Measurements from ENCODE around the gene CHST11.

CHST11 gene

GRCh38 chr12:104504146-104504545 lies 47.4 kb downstream of the CHST11 start:
- no peak for DNase-seq (ENCODE audit: low read depth)

GRCh38 chr12:104505095-104505818 lies 48.5 kb downstream of the CHST11 start:
- DNase-seq (ENCODE audit: low read depth): no peak

- no peak for DNase-seq (ENCODE audit: low read depth)
These were observed 50.1 kb downstream of the CHST11 start for GRCh38 chr12:104506676-104507401.

GRCh38 chr12:104507672-104508071 lies 50.9 kb downstream of the CHST11 start:
- no peak for DNase-seq (ENCODE audit: low read depth)

- no peak for DNase-seq (ENCODE audit: low read depth)
These were observed 52.2 kb downstream of the CHST11 start for GRCh38 chr12:104508752-104509446.

- no peak for DNase-seq (ENCODE audit: low read depth)
These were observed 53.6 kb downstream of the CHST11 start for GRCh38 chr12:104510145-104510872.

- no peak for DNase-seq (ENCODE audit: low read depth)
These were observed 54.2 kb downstream of the CHST11 start for GRCh38 chr12:104510873-104511440.

- DNase-seq (ENCODE audit: low read depth): no peak
These were observed 56.9 kb downstream of the CHST11 start for GRCh38 chr12:104513681-104514080.

- DNase-seq (ENCODE audit: low read depth): no peak
These were observed 57.5 kb downstream of the CHST11 start for GRCh38 chr12:104514092-104514810.

- no peak for DNase-seq (ENCODE audit: low read depth)
These were observed 59.2 kb downstream of the CHST11 start for GRCh38 chr12:104515899-104516298.

- no peak for DNase-seq (ENCODE audit: low read depth)
These were observed 60.1 kb downstream of the CHST11 start for GRCh38 chr12:104516821-104517220.

GRCh38 chr12:104517880-104518279 lies 61.1 kb downstream of the CHST11 start:
- no peak for DNase-seq (ENCODE audit: low read depth)

GRCh38 chr12:104519190-104520019 lies 62.7 kb downstream of the CHST11 start:
- DNase-seq (ENCODE audit: low read depth): no peak

GRCh38 chr12:104520242-104520900 lies 63.6 kb downstream of the CHST11 start:
- DNase-seq (ENCODE audit: low read depth): no peak

GRCh38 chr12:104521731-104522130 lies 65.0 kb downstream of the CHST11 start:
- DNase-seq (ENCODE audit: low read depth): no peak

GRCh38 chr12:104522985-104523722 lies 66.4 kb downstream of the CHST11 start:
- DNase-seq (ENCODE audit: low read depth): no peak

GRCh38 chr12:104524034-104524832 lies 67.5 kb downstream of the CHST11 start:
- no peak for DNase-seq (ENCODE audit: low read depth)

- no peak for DNase-seq (ENCODE audit: low read depth)
These were observed 69.6 kb downstream of the CHST11 start for GRCh38 chr12:104526320-104526719.

Measured in activated T-helper 9 cell treated with anti-CD3 and anti-CD28 coated beads, Interleukin-2, amount 50 U/mL, for 16 hours (primary cell).